GM19240 (cell line): ENCODE measurements around the gene ACAT1.
A peak's percentile ranks its signal among the peaks of the same experiment; 100 is the strongest.
"Not testable (repeated sequence)": the region's sequence is repeated elsewhere in the genome, so short reads cannot be mapped to it uniquely, and the experiment has no call there.

Source experiments
- DNase-seq: peaks from one replicate; pipeline ENCODE4 v3.0.0; 2011; ENCODE audit warnings: low spot score; ENCODE audit not compliant: insufficient read length

ACAT1 gene

DNA sequence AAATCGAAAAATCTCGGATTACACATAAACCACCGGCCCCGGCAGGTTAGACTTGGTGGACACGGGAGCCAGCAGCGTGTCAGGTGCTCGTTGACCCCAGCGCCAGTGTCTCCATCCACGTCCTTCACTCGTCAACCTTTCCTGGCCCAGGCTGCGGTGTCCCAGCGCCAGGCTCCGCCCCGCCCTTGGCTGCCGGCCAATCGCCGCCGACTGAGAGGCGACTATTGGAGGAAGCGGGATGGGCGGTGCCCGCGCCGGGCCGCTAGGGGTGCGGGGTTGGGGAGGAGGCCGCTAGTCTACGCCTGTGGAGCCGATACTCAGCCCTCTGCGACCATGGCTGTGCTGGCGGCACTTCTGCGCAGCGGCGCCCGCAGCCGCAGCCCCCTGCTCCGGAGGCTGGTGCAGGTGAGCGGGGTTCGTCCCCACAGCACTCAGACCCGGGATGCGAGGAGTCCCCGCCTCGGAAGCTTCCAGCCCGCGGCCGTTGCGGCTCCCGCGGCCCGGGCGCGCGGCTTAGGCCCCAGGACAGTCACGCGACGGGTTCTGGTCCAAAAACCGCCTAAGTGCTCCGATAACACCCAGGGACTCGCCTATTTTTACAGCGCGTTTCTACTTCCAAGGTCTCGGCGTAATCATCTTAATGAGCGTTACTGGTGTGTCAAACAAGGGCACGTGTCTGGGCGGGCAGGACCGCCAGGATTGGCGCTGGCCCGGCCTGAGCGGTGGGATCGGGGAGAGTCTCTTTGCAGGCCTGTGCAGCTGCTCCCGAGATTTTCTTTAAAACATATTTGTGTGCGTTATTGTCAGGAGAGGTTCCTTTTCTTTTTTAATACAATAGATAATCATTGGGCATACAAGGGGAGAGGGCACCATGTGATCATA, at the start of gene ACAT1:
TSS of gene ACAT1 (plus strand) at position 294 of the 882 bp plus-strand sequence. CDS start at position 334, 40 bp downstream.
- DNase-seq: peak; percentile 80

DNA sequence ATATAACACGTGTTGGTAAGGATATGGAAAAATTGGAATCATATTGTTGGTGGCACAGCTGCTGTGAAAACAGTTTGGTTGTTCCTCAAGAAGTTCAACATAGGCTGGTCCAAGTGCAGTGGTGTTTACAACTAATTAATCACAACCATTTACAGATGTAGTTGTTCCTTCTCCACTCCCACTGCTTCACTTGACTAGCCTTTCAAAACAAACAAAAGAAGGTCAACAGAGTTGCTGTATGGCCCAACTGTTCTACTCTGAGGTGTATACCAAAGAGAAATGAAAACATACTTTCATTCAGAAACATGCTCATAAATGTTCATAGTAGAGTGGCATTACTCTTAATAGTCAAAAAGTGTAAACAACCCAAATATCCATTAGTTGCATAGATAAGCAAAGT, 36.6 kb upstream of the ACAT1 start:
- DNase-seq: no peak

DNA sequence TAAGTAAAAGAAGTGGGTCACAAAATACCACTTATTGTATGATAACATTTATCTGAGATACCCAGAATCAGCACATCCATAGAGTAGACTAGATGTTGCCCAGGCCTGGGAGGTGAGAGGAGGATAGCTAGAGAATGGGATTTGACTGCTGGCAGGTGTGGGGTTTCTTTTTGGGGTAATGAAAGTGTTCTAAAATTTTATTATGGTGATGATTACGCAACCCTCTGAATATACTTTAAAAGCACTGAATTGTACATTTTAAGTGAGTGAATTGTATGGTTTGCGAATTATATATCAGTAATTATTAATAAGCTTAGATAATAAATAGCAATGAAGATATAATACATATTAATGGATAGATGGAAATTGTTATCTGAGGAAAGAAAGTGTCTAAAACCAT, 35.7 kb upstream of the ACAT1 start:
- DNase-seq: no peak

DNA sequence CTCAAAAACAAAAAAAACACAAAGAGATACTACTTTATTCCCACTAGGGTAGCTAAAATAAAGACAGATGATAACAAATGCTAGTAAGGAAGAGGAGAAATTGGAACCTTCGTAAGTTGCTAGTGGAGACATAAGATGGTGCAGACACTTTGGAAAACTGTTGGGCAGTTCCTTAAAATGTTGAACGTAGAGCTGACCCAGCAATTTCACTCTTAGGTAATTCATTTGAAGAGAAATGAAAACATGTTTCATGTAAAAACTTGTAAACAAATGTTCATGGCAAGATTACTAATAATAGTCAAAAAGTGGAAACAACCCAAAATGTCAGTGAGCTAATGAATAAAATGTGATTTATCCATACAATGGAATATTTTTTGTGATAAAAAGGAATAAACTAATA, 29.2 kb upstream of the ACAT1 start:
- no peak for DNase-seq

DNA sequence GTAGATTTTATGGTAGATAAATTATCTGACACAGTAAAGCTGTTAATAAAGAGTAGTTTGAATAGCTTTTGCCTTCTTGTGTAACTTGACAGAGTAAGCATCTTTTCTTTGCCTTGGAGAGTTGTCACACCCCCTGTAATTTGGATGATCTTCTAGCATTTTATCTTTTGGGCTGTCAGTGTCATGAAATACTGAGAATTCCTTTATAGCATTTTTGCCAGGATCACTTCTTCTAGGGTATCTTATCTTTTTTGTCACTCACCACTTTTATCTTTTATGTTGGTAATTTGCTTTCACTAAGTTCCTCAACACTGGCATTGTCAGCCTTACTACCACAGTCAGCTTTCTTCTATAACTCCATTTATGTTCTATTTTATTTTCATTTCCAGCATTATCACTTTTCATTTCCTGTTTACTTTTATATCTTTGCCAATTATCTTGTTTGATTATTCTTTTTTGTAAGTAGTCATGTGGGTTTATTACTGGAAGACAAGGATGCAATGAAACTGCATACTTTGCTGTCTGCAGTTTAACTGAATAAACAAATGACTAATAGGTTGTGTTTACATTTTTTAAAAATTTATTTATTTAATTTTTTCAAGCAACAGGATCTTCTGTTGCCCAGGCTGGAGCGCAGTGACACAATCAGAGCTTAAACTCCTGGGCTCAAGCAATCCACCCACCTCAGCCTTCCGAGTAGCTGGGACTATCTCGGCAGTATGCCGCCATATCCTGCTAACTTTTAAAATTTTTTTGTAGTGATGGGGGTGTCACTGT, 28.1 kb upstream of the ACAT1 start:
- DNase-seq: no peak

DNA sequence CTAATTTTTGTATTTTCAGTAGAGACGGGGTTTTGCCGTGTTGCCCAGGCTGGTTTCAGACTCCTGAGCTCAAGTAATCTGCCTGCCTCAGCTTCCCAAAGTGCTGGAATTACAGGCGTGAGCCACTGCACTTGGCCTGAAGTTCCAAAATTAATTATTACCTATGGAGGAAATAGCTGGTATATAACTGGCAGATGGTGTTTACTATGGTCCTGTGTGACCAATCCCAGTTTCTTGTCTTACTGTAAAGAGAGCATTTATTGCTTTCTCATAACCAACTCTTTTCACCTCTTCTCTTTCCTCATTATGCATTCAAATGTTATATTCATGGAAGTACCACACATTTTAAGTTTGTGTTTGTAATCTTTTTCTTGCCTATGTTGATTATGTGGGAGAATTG, 24.2 kb upstream of the ACAT1 start:
- DNase-seq: no peak

DNA sequence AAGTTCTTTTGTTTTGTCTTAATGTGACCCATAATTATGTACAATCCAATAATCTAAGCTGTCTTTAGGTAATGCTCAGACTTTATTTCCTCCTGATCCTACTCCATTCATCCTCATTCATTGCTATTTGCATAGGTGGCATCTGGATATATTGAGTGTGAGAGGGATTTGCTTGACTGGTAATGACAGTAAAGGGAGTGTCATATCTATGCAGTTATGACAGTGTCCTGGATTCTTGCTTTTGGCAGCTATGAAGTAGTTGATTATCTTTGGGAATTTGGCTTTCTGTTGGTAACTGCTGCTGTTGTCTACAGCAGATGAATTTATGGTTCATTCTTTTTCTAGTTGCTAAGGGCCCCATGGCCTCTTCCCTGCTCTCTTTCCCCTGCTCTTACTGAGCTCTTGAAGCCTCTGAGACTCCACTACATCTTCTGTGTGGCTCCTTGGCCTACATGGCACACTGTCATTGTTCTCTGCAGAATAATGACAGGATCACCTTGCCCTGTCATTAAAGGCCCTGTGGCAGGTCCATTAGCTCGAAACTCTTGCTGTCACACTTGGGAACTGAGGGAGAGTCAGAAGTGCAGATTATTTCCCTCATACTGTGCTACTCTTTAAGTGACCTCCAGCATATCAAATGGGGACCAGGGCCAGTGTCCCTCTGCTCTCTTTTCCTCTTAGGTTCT, 20.1 kb upstream of the ACAT1 start:
- DNase-seq: no peak

DNA sequence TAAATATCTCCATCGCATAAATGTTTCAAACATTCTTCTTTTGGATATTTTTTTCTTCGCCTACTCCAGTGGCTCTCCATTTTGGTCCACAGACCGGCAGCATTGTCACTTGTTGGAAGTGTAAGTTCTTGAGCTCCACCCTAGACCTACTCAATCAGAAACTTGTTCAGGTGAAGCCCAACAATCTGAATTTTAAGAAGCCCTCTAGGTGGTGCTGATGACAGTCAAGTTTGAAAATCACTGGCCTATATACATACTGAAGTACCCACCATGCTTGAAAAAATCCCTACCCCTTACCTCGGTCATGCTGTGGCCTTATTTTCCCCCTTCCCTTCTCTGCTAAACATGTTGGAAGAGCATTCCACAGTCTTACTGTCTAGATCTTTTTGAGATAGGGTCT, 10.2 kb upstream of the ACAT1 start:
- DNase-seq: no peak

DNA sequence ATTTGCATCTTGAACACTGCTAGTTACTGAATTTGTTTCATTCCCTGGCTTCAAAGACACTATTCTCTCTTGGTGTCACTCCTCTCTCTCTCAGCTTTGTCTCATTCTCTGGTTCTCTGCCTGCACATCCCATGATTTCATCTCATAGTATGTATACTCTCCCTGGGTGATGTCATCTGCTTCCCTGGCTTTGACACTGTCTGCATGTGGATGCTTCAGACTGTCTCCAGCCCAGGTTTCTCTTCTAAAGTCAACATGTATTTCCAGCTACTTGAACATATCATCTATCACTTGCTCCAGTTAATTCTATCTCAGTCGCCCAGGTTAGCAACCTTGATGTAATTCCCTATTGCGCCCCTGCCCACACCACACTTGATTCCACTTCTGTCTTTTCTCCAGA, 9.3 kb upstream of the ACAT1 start:
- no peak for DNase-seq

DNA sequence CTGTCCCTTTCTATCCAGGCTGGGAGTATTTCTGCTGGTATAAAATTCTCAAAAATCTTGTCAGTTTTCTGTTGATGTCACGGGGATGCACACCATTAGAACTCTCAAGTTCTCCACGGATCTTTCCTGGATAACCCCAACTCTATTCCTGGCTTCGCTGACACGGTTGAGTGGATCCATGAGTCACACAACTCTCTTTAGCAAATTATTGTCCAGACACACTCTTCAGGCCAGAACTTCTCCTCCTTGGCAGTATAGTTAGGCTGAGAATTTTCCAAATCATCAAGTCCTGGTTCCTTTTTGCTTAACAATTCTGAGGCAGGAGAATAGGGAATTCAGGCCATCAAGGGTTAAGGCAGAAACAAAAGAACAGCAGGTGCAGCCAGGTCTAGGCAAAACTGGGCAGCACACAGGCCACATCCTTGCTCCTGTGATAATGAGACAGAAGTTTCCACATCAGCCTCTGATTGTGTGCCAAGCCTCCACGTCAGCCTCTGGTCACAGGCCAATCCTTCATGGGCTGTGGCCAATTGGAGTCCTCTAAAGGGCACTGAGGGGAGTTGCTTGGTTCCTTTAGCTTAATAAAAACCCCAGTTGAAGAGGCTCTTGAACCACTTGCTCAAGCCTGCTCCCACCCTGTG, 5.7 kb upstream of the ACAT1 start:
- DNase-seq: no peak

DNA sequence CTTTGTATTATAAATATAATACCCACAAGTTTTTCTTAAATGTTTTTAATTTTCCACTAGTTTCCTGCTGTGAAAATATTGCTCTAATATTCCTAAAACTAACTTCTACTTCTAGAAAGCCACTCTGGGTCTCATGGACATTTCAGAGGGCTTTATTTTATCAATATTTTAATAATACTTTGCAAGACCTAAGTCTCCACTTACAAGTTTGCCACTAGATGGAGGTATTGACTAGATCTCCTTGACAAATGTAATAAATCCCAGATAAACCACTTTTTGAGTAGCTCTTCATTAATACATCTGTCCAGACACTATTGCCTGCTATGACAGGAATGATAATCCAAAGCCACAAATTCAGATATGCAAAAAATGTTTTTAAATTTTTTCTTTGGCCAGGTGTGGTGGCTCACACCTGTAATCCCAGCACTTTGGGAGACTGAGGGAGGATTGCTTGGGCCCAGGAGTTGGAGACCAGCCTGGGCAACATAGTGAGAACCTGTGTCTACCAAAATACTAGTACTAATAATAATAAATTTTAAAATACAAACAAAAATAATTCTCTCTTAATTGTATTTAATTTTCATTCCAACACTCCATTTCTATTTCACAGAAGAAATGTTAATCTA, 3.5 kb upstream of the ACAT1 start:
- DNase-seq: no peak

DNA sequence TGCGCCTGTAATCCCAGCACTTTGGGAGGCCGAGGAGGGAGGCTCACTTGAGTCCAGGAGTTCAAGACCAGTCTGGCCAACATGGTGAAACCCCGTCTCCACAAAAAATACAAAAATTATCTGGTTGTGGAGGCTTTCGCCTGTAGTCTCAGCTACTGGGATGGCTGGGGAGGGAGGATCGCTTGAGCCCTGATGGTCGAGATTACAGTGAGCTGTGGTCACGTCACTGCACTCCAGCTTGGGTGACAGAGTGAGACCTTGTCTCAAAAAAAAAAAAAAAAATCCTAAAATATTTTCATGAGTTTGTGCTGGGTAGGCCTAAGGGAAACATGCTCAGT, 462 bp upstream of the ACAT1 start:
- not testable (repeated sequence) for DNase-seq

DNA sequence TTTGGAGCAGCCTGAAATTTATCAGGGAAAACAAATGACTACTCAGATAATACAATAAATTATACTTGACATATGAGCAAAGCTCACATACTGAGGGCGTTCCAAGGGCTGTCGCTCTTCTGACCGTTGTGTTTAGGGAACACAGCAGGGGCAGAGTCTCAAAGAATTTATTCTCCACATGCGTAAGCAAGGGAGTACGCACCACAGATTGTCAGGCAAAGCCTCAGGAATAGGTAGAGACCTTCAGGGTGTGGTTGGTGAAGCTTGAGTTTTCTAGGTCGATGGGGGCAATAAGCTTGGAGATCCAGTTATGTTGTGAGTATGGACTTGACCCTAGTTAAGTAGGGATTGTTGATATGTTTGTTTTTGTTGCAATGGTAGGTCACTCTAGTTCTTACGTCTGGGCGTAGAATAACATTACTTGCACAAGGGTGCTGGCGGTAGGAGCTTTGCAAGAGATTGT, 830 bp downstream of the ACAT1 start:
- no peak for DNase-seq

DNA sequence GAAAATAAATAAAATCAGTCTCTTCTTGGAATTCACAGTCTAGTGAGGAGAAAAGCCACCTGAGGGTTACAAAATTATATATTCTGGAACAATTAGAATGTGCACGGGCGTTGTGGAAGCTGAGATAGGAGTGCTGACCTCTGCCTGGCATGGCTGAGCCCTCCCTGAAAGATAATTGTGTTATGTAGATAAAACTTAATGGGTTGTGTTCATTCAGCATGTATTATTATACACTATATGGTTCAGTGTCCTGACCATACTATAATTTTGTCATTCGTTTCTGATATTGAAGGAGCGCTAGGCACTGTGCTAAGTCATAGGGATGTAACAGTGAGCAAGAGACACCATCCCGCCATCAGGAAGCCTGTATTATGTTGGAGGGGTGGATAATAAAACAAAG, 3.7 kb downstream of the ACAT1 start:
- DNase-seq: no peak

DNA sequence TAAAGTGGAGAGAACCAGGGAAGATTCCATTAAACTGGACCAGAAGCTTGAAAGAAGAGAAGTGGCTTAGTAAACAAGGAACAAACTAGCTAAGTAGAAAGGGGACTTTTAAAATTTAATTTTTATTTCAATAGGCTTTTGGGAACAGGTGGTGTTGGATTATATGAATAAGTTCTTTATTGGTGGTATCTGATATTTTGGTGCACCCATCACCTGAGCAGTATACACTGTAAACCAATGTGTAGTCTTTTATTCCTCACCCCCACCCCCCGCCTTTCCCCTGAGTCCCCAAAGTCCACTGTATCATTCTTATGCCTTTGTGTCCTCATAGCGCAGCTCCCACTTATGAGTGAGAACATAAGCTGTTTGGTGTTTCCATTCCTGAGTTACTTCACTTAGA, 7.4 kb downstream of the ACAT1 start:
- DNase-seq: no peak

DNA sequence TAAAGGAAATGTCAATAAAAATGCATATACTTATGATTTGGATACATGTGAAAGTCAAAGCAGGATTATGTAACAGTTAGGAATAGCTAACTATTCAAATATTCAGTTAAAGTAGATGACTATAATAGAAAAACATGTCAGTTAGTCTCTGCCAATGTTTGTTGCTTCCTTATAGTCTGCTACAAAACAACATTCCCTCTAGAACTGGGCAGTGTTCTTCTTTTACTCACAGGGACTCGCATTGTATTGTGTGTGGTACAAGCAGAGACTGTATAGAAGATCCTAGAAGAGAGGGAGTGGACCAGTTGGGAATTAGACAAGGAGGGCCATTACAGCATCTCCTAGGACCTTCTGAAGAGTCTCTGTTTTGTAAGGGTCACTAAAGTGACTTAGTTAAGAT, 10.6 kb downstream of the ACAT1 start:
- no peak for DNase-seq

DNA sequence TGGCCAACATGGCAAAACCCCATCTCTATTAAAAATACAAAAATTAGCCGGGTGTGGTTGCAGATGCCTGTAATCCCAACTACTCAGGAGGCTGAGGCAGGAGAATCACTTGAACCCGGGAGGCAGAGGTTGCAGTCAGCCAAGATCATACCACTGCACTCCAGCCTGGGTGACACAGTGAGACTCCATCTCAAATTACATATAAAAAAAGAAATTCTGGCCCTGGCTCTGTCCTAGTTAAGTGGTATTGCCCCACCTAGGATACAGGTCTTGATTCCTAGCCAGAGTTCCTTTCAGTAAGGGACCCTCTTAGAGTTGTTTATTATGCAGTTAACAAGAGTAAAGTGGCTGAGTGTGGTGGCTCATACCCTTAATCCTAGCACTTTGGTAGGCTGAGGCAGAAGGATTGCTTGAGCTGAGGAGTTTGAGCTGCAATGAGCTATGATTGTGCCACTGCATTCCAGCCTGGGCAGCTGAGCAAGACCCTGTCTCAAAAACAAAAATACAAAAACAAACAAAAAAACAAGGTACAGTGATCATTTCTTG, 11.7 kb downstream of the ACAT1 start:
- DNase-seq: not testable (repeated sequence)

DNA sequence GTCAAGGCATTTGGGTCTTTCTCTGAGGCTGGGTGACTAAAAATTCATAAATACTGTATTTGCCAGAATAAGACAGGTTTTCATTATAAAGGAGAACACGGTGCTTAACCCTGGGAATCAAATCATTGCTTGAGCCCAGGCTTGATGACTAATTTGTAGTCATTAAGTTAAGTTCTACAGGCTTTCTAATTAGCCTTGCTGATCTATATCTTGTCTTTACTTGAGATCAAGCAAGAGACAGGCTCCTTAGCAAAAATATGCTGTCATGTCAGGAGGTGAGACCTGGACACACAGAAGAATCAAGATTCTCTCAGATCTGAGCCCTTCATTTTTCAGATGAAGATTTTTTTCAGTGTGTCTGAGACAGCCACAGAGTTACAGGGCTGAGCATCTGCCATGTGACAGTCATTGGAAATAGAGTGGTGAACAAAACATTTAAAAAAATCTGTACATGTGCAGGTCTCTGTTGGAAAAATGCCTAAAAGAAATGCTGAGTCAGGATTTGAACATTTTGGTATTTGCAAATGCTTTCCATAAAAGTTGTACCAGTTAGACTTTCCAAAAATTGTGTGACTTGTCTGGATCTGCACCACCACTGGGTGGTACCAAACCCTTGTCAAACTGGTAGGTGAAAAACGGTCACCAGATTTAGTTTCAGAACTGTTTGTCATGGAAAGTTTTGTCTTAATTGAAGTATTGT, 14.6 kb downstream of the ACAT1 start:
- DNase-seq: no peak

DNA sequence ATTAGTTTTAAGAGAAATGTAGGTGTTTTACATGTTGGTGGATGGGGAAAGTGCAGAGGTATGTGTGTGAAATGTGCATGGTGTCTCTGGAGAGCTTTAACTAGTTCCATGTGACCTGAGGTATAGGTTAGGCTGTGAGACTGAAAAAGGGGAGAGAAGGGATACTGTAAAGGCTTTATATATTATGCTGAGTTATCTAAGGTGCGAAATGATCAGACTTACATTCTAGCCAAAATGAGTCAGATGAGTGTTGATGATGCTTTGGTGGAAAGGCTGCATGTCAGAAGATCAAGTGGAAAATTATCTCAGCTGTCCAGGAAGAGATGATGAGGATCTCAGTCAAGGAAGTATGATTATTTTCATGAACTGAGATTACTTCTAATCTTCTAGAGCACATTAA, 15.8 kb downstream of the ACAT1 start:
- DNase-seq: no peak

DNA sequence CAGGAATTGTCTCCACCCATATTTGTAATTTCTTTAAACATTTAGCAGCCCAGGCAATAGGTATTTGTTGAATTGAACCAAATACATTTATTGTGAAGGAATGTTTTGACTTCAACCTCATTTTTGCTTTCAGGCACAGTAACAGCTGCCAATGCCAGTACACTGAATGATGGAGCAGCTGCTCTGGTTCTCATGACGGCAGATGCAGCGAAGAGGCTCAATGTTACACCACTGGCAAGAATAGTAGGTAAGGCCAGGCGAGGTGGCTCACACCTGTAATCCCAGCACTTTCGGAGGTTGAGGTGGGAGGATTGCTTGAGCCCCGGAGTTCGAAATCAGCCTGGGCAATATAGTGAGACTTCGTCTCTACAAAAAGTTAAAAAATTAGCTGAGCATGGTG, 20.9 kb downstream of the ACAT1 start:
- DNase-seq: no peak
